ENCODE data around the gene TOM1L1. TPM values are rescaled to one million over a fixed set of nuclear protein-coding genes. Genes with fewer than 3 reads are reported as not detected.
A peak's percentile ranks its signal among the peaks of the same experiment; 100 is the strongest.

TOM1L1 gene
- total RNA-seq, 1 donor from 2014 or later: 71.4 TPM

DNA sequence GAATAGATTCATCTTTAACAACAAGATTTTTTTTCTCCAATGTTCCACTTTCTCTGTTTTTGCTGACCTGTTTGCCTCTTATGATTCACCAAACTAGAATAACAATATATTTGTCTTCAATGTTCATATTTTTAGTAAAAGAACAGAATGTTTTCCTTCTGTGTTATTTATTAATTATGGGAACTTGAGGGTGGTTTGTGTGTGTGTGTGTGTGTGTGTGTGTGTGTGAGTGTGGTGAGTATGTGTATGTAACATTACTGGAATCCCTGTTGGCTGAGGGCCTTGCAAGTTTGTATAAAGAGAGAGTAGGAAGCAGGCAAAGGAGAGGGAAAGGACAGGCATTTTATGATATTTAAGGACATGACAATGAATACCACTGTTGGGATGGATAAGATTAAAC is 81.7 kb downstream of the TOM1L1 start:
- DNase-seq (ENCODE audit: low read depth): no peak
- H3K4me3 ChIP-seq (ENCODE audit: low read depth, low read length): no peak overlapping the region
- TF ChIP-seq, protein P1, sequence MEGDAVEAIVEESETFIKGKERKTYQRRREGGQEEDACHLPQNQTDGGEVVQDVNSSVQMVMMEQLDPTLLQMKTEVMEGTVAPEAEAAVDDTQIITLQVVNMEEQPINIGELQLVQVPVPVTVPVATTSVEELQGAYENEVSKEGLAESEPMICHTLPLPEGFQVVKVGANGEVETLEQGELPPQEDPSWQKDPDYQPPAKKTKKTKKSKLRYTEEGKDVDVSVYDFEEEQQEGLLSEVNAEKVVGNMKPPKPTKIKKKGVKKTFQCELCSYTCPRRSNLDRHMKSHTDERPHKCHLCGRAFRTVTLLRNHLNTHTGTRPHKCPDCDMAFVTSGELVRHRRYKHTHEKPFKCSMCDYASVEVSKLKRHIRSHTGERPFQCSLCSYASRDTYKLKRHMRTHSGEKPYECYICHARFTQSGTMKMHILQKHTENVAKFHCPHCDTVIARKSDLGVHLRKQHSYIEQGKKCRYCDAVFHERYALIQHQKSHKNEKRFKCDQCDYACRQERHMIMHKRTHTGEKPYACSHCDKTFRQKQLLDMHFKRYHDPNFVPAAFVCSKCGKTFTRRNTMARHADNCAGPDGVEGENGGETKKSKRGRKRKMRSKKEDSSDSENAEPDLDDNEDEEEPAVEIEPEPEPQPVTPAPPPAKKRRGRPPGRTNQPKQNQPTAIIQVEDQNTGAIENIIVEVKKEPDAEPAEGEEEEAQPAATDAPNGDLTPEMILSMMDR (conservative IDR thresholded peaks at IDR 0.05; ENCODE audit: low read depth, low read length): no peak

DNA sequence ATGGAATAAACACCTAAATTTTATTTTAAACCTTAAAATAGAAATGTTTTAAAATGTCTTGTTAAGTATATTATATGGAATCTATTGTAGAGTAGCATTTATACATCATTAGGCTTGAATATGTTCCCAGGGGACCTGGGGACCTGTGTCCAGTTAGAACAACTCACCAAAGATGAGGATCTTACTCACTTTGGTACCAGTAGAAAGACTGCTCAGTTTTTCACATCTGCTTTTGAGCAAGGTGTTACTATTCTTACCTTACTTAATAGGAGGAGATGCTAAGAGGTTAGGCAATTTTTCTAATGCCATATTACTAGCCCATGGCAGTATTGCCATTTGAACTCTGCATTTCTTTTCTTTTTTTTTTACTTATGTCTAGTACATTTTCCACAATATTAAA is 82.6 kb downstream of the TOM1L1 start:
- no peak overlapping the region for H3K4me3 ChIP-seq (ENCODE audit: low read depth, low read length)
- no peak for DNase-seq (ENCODE audit: low read depth)
- TF ChIP-seq, protein P1 (conservative IDR thresholded peaks at IDR 0.05; ENCODE audit: low read depth, low read length): no peak

DNA sequence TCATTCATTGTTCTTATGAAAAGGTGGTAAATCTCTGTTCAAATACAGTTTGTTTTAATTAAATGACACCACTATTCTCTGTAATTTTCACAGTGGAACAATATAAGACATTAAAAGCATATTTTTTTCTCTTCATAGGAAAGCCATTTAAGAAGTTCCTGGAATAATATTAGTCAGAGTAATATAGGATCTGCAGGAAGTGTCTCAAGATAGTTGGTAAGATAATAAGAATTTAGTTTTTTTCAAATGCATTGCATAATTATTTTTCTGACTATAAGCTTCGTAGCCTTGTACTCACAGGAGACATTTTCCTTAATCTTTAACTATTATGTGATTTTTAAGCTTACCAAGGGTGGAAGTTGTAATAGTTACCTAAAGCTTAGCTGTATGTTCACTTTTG is 84.8 kb downstream of the TOM1L1 start:
- TF ChIP-seq, protein P1 (conservative IDR thresholded peaks at IDR 0.05; ENCODE audit: low read depth, low read length): no peak
- no peak overlapping the region for H3K4me3 ChIP-seq (ENCODE audit: low read depth, low read length)
- DNase-seq (ENCODE audit: low read depth): no peak

DNA sequence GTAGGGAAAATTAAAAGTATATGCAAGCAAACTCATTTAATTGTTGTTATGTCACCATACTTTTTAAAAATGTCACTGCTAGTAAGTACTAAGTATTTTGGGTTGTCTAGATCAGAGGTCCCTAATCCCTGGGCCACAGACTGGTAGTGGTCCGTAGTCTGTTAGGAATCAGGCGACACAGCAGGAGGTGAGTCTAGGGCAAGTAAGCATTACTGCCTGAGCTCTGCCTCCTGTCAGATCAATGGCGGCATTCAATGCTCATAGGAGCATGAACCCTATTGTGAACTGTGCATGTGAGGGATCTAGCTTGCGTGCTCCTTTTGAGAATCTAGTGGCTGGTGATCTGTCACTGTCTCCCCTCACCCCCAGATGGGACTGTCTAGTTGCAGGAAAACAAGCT is 89.5 kb downstream of the TOM1L1 start:
- no peak for DNase-seq (ENCODE audit: low read depth)
- H3K4me3 ChIP-seq (ENCODE audit: low read depth, low read length): no peak overlapping the region
- TF ChIP-seq, protein P1 (conservative IDR thresholded peaks at IDR 0.05; ENCODE audit: low read depth, low read length): no peak

DNA sequence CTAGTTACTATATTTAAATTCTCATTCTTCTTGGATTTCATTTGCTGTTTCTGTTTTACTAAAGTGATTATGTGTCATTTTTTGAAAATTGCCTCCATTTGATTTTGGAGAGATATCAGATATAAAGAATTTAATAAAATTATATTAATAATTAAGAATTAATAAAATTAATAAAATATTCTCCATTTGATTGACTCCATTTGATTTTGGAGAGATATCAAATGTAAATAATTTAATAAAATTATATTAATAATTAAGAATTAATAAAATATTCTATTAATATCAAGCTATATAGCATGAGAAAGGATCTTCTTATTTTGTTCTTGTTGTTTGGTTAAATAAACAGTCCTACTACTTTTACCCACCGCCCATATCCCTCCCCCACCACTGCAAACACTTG is 90.9 kb downstream of the TOM1L1 start:
- DNase-seq (ENCODE audit: low read depth): no peak
- TF ChIP-seq, protein P1 (conservative IDR thresholded peaks at IDR 0.05; ENCODE audit: low read depth, low read length): no peak
- no peak overlapping the region for H3K4me3 ChIP-seq (ENCODE audit: low read depth, low read length)

DNA sequence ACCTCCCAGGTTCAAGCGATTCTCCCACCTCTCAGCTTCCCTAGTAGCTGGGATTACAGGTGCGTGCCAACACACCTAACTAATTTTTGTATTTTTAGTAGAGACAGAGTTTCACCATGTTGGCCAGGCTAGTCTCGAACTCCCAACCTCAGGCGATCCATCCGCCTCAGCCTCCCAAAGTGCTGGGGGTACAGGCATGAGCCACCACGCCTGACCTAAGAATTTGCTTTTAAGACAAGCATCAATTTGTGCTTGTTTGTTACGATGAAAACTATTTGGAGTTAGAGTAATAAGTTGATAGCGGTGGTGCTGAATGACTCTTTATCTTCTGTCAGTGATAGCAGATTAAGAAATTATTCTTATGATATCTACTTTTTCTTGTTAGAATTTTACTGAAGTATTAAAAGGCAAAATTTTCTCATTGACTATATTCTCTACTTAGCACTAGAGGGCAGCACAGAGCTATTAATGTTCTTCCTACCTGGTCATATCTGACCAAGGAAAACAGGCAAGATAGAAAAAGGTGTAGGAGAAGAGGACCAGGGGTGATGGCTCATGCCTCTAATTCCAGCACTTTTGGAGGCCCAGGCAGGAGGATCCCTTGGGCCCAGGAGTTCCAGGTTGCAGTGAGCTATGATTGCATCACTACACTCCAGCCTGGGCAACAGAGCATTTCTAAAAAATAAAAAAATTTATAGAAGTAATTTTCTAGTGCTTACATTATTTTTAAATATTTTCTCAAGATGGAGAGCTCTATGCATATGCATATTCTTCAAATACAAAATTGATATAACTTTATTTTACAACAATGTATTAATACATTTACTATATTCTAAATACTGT is 92.4 kb downstream of the TOM1L1 start:
- TF ChIP-seq, protein P1 (conservative IDR thresholded peaks at IDR 0.05; ENCODE audit: low read depth, low read length): peak; percentile 65
- H3K4me3 ChIP-seq (ENCODE audit: low read depth, low read length): no peak overlapping the region
- no peak for DNase-seq (ENCODE audit: low read depth)

DNA sequence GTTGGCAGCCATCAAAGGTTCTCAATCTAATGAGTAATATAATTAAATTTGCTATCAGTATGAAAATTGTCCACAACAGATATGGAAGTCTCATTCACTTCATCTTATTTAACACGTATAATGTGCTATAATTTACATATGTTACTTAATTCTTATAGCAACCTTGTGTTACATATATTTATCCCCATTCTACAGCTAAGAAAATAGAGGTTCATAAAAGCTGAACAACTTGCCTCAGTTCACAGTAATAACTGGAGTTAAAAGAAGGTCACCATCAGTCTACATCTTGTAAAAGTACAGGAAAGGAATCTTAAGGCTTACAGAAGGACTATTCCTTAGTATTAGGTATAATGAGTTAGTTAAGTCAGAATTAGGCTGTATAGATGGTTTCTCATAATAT is 95.8 kb downstream of the TOM1L1 start:
- DNase-seq (ENCODE audit: low read depth): no peak
- H3K4me3 ChIP-seq (ENCODE audit: low read depth, low read length): no peak overlapping the region
- TF ChIP-seq, protein P1 (conservative IDR thresholded peaks at IDR 0.05; ENCODE audit: low read depth, low read length): no peak
